Measurements from ENCODE around the gene NMU.

Gene NMU

DNA sequence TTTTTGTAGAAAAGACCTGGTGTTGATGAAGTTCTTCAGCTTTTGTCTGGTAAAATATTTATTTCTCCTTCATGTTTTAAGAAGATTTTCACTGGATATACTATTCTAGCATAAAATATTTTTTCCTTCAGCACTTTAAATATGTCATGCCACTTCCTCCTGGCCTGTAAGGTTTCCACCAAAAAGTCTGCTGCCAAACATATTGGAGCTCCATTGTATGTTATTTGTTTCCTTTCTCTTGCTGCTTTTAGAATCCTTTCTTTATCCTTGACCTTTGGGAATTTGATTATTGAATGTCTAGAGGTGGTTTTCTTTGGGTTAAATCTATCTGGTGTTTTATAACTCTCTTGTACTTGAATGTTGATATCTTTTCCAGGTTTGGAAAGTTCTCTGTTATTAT, 35.6 kb upstream of the NMU start:
- TF ChIP-seq, protein P1, sequence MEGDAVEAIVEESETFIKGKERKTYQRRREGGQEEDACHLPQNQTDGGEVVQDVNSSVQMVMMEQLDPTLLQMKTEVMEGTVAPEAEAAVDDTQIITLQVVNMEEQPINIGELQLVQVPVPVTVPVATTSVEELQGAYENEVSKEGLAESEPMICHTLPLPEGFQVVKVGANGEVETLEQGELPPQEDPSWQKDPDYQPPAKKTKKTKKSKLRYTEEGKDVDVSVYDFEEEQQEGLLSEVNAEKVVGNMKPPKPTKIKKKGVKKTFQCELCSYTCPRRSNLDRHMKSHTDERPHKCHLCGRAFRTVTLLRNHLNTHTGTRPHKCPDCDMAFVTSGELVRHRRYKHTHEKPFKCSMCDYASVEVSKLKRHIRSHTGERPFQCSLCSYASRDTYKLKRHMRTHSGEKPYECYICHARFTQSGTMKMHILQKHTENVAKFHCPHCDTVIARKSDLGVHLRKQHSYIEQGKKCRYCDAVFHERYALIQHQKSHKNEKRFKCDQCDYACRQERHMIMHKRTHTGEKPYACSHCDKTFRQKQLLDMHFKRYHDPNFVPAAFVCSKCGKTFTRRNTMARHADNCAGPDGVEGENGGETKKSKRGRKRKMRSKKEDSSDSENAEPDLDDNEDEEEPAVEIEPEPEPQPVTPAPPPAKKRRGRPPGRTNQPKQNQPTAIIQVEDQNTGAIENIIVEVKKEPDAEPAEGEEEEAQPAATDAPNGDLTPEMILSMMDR (conservative IDR thresholded peaks at IDR 0.05; ENCODE audit: low read depth, low read length): no peak
- DNase-seq (ENCODE audit: low read depth): no peak
- H3K4me3 ChIP-seq (ENCODE audit: low read depth, low read length): no peak overlapping the region

DNA sequence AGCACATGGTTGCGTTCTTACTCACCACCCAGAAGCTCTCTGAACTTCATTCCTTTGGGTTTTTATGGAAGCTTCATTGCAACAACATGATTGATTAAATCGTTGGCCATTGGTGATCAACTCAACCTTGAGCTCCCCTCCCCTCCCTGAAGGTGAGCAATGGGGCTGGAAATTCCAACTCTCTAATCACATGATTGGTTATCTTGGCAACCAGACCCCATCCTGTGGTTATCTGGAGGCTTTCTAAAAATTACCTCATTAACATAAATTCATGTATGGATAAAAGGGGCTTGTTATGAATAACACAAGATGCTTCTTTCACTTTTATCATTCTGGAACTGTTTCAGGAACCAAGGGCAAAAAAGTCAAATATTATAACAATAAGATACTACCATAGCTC, 34.6 kb upstream of the NMU start:
- TF ChIP-seq, protein P1 (conservative IDR thresholded peaks at IDR 0.05; ENCODE audit: low read depth, low read length): no peak
- no peak for DNase-seq (ENCODE audit: low read depth)
- no peak overlapping the region for H3K4me3 ChIP-seq (ENCODE audit: low read depth, low read length)

DNA sequence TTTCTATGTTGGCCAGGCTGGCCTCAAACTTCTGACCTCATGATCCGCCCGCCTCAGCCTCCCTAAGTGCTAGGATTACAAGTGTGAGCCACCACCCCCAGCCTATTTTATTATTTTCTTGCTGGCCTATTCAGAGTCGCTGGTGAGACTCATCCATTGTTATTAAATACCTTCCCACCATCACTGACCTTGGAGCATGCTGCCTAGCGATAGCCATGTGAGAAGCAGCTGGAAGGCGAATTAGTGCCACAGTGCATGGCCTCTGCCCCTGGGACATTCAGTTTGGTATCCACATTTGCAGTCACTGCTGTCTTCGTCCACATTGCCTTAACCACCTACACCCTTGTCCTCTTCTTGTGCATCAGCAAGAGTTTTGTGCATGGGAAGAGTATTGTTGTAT, 32.4 kb upstream of the NMU start:
- H3K4me3 ChIP-seq (ENCODE audit: low read depth, low read length): no peak overlapping the region
- TF ChIP-seq, protein P1 (conservative IDR thresholded peaks at IDR 0.05; ENCODE audit: low read depth, low read length): no peak
- no peak for DNase-seq (ENCODE audit: low read depth)

DNA sequence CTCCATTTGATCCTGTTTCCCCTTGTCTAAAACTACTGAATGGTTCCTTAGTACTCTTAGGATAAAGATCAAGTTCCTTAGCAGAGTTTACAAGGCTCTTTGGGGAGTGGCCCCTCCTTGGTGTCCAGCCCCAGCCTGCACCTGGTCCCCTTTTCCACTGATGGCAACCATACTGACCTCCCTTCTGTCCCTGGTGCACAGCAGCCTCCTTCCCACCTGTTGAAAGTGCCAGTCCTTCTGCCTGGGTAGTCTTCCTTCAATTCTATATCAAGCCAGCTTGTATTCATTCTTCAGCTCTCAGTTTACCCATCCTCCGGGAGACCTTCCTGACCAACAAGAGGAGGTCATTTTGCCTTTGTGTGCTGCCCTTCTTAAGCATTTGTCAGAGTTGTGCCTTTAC, 30.4 kb upstream of the NMU start:
- TF ChIP-seq, protein P1 (conservative IDR thresholded peaks at IDR 0.05; ENCODE audit: low read depth, low read length): no peak
- H3K4me3 ChIP-seq (ENCODE audit: low read depth, low read length): no peak overlapping the region
- no peak for DNase-seq (ENCODE audit: low read depth)

DNA sequence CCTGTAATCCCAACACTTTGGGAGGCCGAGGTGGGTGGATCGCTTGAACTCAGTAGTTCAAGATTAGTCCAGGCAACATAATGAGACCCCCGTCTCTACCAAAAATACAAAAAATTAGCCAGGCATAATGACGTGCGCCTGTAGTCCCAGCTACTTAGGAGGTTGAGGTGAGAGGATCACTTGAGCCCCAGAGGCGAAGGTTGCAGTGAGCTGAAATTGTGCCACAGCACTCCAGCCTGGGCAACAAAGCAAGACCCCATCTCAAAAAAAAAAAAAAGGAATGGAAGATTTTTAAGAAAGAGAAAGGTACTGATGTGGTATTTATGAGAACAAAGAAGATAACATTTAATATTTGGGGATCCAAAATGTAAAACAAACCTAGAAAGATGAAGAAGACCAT, 27.0 kb upstream of the NMU start:
- TF ChIP-seq, protein P1 (conservative IDR thresholded peaks at IDR 0.05; ENCODE audit: low read depth, low read length): no peak

DNA sequence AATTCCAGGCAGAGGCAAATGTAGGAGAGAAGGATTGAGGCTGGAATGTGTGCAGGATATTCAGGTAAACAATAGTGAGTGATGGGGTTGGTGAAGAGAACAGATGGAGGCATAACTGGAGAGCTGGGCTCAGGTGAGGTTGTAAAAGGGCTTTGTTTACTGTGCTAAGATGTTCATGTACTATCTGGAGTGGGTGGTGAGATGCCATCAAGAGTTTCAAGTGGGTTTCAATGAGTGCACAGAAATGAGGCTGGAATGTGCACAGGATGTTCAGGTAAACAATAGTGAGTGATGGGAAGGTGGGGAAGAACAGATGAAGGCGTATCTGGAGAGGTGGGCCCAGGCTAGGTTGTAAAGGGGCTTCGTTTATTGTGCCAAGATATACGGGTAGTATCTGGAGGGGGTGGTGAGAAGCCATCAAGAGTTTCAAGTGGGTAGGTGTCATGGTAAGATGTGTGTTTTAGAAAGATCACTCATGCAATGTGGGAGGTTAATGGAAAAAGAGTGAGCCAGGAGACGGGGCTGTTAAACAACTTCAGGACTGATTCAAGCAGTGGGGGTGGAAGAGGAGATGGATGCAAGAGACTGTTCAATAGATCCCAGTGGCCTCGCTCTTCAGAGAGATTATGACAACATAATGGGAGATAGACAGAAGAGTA, 25.4 kb upstream of the NMU start:
- TF ChIP-seq, protein P1 (conservative IDR thresholded peaks at IDR 0.05; ENCODE audit: low read depth, low read length): no peak
- DNase-seq (ENCODE audit: low read depth): no peak

More for the DNA sequence above, 27.0 kb upstream of the NMU start:
- no peak overlapping the region for H3K4me3 ChIP-seq (ENCODE audit: low read depth, low read length)
- DNase-seq (ENCODE audit: low read depth): no peak

DNA sequence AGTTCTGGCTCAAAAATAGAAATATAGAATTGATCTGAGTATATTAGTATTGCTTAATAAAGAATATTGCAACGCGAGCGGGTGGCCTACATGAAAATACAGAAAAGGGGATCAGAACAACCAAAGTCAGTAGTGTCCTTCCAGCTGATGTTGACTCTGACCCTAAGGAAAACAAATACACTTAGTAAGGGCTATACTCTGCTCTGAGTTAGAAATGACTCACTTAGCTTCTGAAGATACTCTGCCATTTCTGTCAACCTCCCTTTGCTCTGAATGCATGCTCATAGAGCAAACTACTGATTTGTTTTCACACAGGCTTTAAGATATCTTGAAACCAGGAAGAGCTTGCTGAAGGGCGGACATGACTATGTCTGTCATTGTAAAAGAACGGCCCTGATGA, 22.6 kb upstream of the NMU start:
- no peak overlapping the region for H3K4me3 ChIP-seq (ENCODE audit: low read depth, low read length)
- DNase-seq (ENCODE audit: low read depth): no peak
- TF ChIP-seq, protein P1 (conservative IDR thresholded peaks at IDR 0.05; ENCODE audit: low read depth, low read length): no peak

More for the DNA sequence above, 25.4 kb upstream of the NMU start:
- H3K4me3 ChIP-seq (ENCODE audit: low read depth, low read length): no peak overlapping the region

Measured in choroid plexus epithelial cell (primary cell).